ENCODE results near the gene SNX2. TPM values are rescaled to one million over a fixed set of nuclear protein-coding genes. Genes with fewer than 3 reads are reported as not detected.

Gene SNX2
- total RNA-seq, 6 experiments from 2014 or later, result 26.7 to 42.0 (median 34.2) TPM

GRCh38 chr5:122835681-122836080, 60.8 kb downstream of the SNX2 start:
- TF ChIP-seq POLR2A (IDR thresholded peaks at IDR 0.05), result no peak
- no peak for TF ChIP-seq CTCF (IDR thresholded peaks at IDR 0.05)
- Histone ChIP-seq H3K27me3 (no peaks in the 10 kb centered on the region), H3K9me3 (no peaks in the 10 kb centered on the region), H3K27ac (no peak overlapping the region), H3K4me3 (no peak overlapping the region), H3K4me1 (peaks cover 0 to 4% (median 0%) of the 10 kb centered on the region in 4 donors), H3K36me3 (no peaks in the 10 kb centered on the region)
- DNase-seq (no peak), ATAC-seq (no peak)
- intact Hi-C loops (cut with DNase I), result no loop called here
- WGBS (ENCODE audit: insufficient coverage, low coverage, low lambda C conversion rate, missing lambda C conversion rate), result 82% methylated on average over 1 of the region's 1 CpG

- H3K9me3 ChIP-seq, result no peaks in the 10 kb centered on the region
- ATAC-seq, result no peak
- peaks cover 0 to 4% (median 0%) of the 10 kb centered on the region in 4 donors for H3K4me1 ChIP-seq
- intact Hi-C loops (cut with DNase I), result no loop called here
- TF ChIP-seq POLR2A (IDR thresholded peaks at IDR 0.05), result no peak
- no peak for TF ChIP-seq CTCF (IDR thresholded peaks at IDR 0.05)
- H3K36me3 ChIP-seq, result no peaks in the 10 kb centered on the region
- no peaks in the 10 kb centered on the region for H3K27me3 ChIP-seq
- WGBS (ENCODE audit: insufficient coverage, low coverage, low lambda C conversion rate, missing lambda C conversion rate), result 85% methylated on average over 3 of the region's 3 CpGs
- no peak overlapping the region for H3K4me3 ChIP-seq
- DNase-seq, result no peak
- no peak overlapping the region for H3K27ac ChIP-seq
These were observed 62.1 kb downstream of the SNX2 start for GRCh38 chr5:122836947-122837346.

- no peaks in the 10 kb centered on the region for H3K27me3 ChIP-seq
- peaks cover 0 to 5% (median 0%) of the 10 kb centered on the region in 4 donors for H3K4me1 ChIP-seq
- no peaks in the 10 kb centered on the region for H3K36me3 ChIP-seq
- no peak for DNase-seq
- H3K4me3 ChIP-seq, result no peak overlapping the region
- TF ChIP-seq CTCF (IDR thresholded peaks at IDR 0.05), result no peak
- no peak for TF ChIP-seq POLR2A (IDR thresholded peaks at IDR 0.05)
- H3K27ac ChIP-seq, result no peak overlapping the region
- intact Hi-C loops (cut with DNase I), result loop anchor here in 1 of 2 donors (10.0 kb wide), 1 partner anchor 65 kb away; the partner anchor contains the start of gene SNX2
- ATAC-seq, result no peak
- H3K9me3 ChIP-seq, result no peaks in the 10 kb centered on the region
- 97% methylated on average over 4 of the region's 4 CpGs for WGBS (ENCODE audit: insufficient coverage, low coverage, low lambda C conversion rate, missing lambda C conversion rate)
These were observed 64.9 kb downstream of the SNX2 start for GRCh38 chr5:122839731-122840130.

- ATAC-seq (no peak), DNase-seq (no peak)
- 86% methylated on average over 5 of the region's 6 CpGs for WGBS (ENCODE audit: insufficient coverage, low coverage, low lambda C conversion rate, missing lambda C conversion rate)
- Histone ChIP-seq H3K4me1 (peaks cover 0 to 6% (median 3%) of the 10 kb centered on the region in 4 donors), H3K27ac (no peak overlapping the region), H3K9me3 (no peaks in the 10 kb centered on the region), H3K4me3 (no peak overlapping the region), H3K27me3 (no peaks in the 10 kb centered on the region), H3K36me3 (no peaks in the 10 kb centered on the region)
- intact Hi-C loops (cut with DNase I), result loop anchor here in 1 of 2 donors (10.0 kb wide), 1 partner anchor 67 kb away; the partner anchor contains the start of gene SNX2
- TF ChIP-seq POLR2A (IDR thresholded peaks at IDR 0.05) (no peak), CTCF (IDR thresholded peaks at IDR 0.05) (no peak)
These were observed 67.2 kb downstream of the SNX2 start for GRCh38 chr5:122842016-122842580.
